CD4-positive, alpha-beta T cell treated with Interleukin-4 for 4 hours (primary cell): Measurements from ENCODE around the gene NXNL1.
"Not testable (repeated sequence)": the region's sequence is repeated elsewhere in the genome, so short reads cannot be mapped to it uniquely, and the experiment has no call there.

Experiments used
- DNase-seq: peaks from one replicate; pipeline ENCODE4 v3.0.0-alpha.2; 2020

Gene NXNL1, protein sequence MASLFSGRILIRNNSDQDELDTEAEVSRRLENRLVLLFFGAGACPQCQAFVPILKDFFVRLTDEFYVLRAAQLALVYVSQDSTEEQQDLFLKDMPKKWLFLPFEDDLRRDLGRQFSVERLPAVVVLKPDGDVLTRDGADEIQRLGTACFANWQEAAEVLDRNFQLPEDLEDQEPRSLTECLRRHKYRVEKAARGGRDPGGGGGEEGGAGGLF

DNA sequence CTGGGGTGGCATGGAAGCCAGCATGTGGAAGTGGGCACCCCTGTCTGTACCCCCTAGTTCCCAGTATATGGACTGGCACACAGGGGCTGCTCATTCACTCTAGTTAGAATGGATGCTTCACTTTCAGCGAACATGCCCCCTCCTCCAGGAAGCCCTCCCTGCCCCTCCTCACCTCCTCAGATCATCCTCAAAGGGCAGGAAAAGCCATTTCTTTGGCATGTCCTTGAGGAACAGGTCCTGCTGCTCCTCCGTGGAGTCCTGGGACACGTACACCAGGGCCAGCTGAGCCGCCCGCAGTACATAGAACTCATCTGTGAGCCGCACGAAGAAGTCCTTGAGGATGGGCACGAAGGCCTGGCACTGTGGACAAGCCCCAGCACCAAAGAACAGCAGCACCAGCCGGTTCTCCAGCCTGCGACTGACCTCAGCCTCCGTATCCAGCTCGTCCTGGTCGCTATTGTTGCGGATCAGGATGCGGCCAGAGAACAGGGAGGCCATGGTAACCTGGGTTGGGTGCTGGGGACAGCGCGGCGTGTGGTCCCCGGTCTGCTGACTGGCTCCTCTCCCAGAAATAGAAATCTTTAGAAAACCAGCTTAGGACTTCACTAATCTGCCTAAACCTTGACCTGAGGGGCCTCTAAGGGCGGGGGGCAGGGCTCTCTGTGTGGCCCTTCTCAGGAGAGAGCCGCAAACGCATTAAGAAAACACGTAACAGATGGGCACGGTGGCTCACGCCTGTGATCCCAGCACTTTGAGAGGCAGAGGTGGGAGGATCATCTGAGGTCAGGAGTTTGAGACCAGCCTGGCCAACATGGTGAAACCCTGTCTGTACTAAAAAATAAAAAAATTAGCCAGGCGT lies at the start of gene NXNL1:
Gene NXNL1, minus strand, starts transcription at position 555 of the 859 bp plus-strand sequence. Its CDS starts 57 bp downstream, at position 498.
- no peak for DNase-seq

DNA sequence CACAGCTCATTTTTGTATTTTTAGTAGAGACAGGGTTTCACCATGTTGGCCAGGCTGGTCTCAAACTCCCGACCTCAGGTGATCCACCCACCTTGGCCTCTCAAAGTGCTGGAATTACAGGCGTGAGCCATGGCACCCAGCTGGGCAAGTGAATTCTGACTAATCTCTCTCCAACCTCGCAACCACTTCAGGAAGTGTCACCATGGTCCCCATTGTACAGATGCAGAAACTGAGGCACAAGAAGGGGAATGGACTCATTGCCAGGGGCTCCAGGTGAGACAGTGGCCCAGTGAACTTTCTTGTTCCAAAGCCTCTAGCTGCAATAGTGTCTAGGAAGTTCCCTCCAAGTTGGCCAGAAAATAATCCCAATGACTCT lies 47.8 kb upstream of the NXNL1 start:
- DNase-seq, result not testable (repeated sequence)

- DNase-seq, result no peak
These were observed 46.0 kb upstream of the NXNL1 start for GRCh38 chr19:17506745-17507144.

DNA sequence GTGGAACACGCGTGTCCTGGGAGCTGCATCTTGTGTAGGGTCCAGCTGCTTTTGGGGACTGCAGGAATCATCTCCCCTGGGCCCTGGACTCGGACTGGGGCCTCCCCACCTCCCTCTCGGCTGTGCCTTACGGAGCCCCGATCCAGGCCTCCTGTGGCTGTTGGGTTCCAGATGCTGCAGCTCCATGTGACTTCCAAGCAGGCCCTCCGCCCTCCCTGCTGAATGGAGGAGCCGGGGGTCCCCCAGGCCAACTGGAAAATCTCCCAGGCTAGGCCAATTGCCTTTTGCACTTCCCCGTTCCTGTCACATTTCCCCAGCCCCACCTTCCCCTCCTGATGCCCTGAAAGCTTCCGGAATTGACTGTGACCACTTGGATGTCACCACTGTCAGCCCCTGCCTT lies 44.5 kb upstream of the NXNL1 start:
- DNase-seq, result no peak

DNA sequence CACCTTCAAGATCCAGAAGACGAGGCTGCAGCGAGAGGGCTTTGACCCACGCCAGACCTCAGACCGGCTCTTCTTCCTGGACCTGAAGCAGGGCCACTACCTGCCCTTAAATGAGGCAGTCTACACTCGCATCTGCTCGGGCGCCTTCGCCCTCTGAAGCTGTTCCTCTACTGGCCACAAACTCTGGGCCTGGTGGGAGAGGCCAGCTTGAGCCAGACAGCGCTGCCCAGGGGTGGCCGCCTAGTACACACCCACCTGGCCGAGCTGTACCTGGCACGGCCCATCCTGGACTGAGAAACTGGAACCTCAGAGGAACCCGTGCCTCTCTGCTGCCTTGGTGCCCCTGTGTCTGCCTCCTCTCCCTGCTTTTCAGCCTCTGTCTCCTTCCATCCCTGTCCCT lies 43.7 kb upstream of the NXNL1 start:
- no peak for DNase-seq

DNA sequence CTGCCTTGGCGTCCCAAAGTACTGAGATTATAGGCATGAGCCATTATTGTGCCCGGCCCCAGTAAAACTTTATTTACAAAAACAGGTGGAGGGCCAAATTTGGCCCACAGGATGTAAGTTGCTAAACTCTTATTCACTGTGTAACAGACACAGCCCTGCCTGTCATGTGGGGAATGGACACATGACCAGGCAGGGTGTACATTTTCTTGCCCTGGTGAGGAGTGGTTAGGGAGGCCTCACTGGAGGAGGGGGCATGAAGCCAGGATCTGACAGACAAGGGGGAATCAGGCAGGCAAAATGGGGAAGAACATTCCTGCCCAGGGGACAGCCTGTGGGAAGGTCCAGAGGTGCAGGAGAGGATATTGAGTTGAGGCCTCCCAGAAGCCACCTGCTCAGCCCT lies 43.3 kb upstream of the NXNL1 start:
- DNase-seq, result no peak

DNA sequence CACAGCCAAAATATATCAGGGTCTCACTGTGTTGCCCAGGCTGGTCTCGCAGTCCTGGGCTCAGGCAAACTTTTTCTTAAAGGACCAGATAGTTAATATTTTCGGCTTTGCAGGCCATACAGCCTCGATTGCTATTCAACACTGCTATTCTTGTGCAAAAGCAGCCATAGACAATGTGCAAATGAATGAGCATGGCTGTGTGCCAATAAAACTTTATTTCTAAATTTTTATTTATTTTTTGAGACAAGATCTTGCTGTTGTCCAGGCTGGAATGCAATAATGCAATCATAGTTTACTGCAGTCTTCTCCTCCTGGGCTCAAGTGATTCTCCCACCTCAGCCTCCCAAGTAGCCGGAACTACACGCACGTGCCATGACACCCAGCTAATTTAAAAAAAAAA lies 42.5 kb upstream of the NXNL1 start:
- DNase-seq, result no peak

DNA sequence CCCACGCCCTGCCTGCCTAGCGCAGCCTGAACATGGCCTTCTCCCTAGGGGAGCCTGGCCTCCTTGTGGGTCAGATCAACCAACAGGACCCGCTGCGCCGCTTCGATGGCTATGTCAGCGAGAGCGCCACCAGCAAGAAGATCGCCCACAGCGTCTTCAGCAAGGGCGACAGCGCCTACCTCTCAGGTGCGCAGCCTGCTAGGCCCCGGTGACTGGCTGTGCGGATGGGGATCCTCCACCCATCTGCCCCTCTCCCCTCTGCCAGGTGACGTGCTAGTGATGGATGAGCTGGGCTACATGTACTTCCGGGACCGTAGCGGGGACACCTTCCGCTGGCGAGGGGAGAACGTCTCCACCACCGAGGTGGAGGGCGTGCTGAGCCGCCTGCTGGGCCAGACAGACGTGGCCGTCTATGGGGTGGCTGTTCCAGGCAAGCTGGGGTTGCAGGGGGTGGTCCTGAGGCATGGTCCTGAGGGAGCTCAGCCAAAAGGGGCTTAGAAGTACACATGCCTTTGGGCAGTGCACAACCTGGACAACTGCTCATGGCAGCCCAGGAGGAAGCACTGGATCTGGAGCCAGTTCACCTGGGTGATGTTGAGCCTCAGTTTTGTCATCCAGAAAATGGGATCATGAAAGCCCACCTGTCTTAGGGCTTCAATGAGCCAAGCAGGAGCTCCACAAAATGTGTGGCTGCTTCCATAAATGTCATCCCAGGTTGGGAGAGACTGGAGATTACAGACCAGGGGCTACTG lies 39.9 kb upstream of the NXNL1 start:
- no peak for DNase-seq

- no peak for DNase-seq
These were observed 39.1 kb upstream of the NXNL1 start for GRCh38 chr19:17499648-17500446.

- DNase-seq, result not testable (repeated sequence)
These were observed 38.3 kb upstream of the NXNL1 start for GRCh38 chr19:17499025-17499424.

DNA sequence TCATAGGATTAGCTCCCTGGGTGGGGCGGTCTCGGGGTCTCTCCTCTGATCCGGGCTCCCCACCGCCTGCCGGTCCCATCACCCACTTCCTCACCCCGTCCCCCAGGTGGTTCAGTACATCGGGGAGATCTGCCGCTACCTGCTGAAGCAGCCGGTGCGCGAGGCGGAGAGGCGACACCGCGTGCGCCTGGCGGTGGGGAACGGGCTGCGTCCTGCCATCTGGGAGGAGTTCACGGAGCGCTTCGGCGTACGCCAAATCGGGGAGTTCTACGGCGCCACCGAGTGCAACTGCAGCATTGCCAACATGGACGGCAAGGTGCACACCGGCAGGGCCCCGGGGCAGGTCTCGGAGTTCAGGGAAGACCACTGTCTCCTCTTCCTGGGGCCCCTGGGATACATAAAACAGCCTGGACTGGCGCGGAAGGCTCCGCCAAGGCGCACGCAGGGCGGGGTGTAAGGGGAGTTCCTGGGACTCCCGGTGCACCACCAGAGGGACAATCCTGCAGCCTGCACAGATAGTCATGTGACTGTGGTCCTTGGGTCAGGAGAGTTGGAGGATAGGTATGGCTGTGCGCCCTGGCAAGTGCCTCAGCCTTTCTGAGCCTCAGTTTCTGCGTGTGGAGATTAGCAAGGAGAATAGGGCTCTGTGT lies 36.5 kb upstream of the NXNL1 start:
- DNase-seq, result no peak

DNA sequence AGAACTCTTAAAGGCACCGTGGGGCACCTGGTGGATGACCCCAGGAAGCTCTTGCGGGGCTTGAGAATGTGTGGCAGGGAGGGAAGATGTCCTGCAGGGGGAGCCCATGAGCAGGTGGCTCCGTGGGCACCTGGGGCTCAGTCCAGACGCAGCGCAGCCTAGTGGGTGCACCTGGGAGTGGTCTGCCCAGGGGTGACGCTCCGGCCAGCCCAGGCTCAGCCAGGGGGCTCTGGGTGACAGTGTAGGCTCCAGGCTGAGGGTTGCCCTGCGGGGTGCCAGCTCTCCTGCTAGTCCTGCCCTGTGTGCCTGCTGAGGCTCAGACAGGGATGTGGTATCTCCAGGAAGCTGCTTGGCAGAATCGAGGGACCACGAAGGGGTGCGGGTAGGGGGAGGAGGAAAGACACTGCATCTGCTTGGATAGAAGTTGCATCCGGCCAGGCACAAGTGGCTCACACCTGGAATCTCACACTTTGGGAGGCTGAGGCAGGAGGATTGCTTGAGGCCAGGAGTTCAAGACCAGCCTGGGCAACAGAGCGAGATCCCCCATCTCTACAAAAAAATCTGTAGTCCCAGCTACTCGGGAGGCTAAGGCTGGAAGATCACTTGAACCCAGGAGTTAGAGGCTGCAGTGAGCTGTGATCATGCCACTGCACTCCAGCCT lies 35.7 kb upstream of the NXNL1 start:
- peak; percentile 67 for DNase-seq

- DNase-seq, result no peak
These were observed 35.0 kb upstream of the NXNL1 start for GRCh38 chr19:17495639-17496296.

GRCh38 chr19:17491287-17491686 lies 30.6 kb upstream of the NXNL1 start:
- DNase-seq, result no peak

DNA sequence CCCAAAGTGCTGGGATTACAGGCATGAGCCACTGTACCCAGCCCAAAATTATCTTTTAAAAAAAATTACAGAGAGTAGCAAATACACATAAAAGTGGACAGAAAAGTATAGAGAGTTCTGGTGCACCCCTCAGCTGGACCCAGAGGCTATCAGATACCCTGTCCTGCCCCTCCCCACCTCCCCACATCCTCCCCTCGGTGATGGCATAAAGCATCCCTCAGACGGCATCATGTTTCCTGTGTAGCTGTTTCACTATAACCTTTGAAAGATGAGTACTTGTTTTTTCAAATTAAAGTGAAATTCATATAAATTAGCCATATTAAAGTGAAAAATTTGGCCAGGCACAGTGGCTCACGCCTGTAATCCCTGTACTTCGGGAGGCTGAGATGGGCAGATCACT lies 29.7 kb upstream of the NXNL1 start:
- DNase-seq, result peak; percentile 48

DNA sequence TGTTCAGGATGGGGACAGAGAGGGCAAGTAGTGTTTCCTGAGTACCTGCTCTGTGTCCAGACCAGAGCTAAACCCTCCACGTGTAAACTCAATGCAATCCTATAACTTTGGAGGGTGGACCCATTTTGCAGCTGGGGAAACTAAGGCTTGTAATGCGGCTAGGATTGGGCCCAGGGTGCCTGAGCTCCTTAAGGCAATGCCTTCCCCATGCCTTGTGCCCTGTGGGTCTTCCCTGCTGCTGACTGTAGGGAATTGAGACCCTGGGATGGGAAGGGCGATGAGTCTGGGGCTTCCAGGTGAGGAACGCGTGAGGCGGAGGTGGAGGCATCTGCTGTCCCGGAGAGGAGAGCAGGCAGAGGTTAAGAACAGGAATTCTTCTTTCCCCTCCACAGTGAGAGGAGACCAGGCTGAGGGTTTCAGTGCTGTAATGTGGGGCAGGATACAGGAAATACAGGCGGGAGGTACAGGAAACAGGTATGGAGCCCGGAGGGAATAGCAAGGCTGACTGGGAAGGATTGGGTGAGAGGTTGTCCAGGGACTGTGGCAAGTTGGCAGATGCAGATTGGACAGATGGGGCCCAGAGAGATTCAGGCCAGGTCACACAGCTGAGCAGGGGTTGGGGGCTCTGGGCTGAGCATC lies 28.8 kb upstream of the NXNL1 start:
- DNase-seq, result no peak

- peak; percentile 77 for DNase-seq
These were observed 28.1 kb upstream of the NXNL1 start for GRCh38 chr19:17488593-17489391.

DNA sequence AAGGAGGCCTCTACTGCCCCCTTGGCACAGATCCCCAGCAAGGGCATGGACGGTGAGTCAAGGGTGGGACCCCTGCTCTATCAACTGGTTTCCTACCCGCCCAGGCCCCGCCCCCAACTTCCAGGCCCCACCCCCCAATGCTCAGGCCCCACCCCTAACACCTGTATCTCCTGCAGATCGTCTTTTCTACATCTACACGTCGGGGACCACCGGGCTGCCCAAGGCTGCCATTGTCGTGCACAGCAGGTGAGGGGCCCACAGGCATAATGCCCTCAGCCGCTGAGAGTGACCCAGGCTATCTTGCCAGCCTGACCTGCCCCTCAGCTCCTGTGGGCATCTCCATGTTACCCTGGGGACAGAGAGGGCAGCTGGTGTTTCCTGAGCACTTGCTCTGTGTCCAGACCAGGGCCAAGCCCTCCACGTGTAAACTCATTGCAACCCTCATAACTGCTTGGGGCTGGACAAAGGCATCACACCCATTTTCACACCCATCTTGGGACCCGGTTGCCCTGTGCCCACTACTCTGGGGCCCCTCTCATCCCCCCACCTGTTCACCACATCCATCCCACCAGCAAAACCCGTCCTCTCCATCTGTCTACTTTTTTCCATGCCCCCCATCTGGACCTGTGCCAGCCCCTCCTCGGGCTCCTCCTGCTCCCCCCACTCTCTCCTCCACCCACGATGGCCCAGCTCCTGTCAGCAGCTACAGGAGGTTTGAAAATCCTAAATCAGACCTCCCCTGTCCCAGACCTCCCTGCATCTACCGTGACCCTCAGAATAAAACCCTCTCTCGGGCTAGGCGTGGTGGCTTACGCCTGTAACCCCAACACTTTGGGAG lies 26.8 kb upstream of the NXNL1 start:
- DNase-seq, result no peak
